Fibroblast of skin of left biceps (primary cell): ENCODE data around the gene IFNA8.
"Not testable (repeated sequence)": the region's sequence is repeated elsewhere in the genome, so short reads cannot be mapped to it uniquely, and the experiment has no call there.

Source experiments
- DNase-seq, 2 experiments: peaks; one replicate each; pipeline ENCODE4 v3.0.0-alpha.2; 2013; ENCODE audit warnings: low read depth in 2 of 2

IFNA8 gene

GRCh38 chr9:21408817-21409216 is at the start of gene IFNA8:
Gene IFNA8 (plus strand): TSS chr9:21409117. CDS start chr9:21409177, 60 bp downstream.
- DNase-seq = no peak

- no peak for DNase-seq
Observed at GRCh38 chr9:21362287-21362686, 46.6 kb upstream of the IFNA8 start.

- not testable (repeated sequence) for DNase-seq
Observed at GRCh38 chr9:21367169-21367568, 41.7 kb upstream of the IFNA8 start.

- DNase-seq = no peak
Observed at GRCh38 chr9:21367957-21368356, 41.0 kb upstream of the IFNA8 start, which contains the start of gene IFNA13. Gene IFNA13 (minus strand): TSS chr9:21368057. CDS start chr9:21368010, 47 bp downstream.

- DNase-seq = not testable (repeated sequence)
Observed at GRCh38 chr9:21371467-21371866, 37.5 kb upstream of the IFNA8 start.

GRCh38 chr9:21381448-21382339 is 27.2 kb upstream of the IFNA8 start:
- no peak for DNase-seq

GRCh38 chr9:21383627-21384026 is 25.3 kb upstream of the IFNA8 start:
- DNase-seq = no peak

- no peak for DNase-seq
Observed at GRCh38 chr9:21385131-21385670, 23.7 kb upstream of the IFNA8 start, which contains the start of gene IFNA2. Gene IFNA2 (minus strand): TSS chr9:21385398. CDS start chr9:21385329, 69 bp downstream.

- no peak for DNase-seq
Observed at GRCh38 chr9:21392270-21392669, 16.6 kb upstream of the IFNA8 start.

- DNase-seq = no peak
Observed at GRCh38 chr9:21395778-21396717, 12.9 kb upstream of the IFNA8 start.

GRCh38 chr9:21398955-21399489 is 9.9 kb upstream of the IFNA8 start:
- no peak for DNase-seq

GRCh38 chr9:21399956-21400355 is 9.0 kb upstream of the IFNA8 start:
- no peak for DNase-seq

- no peak for DNase-seq
Observed at GRCh38 chr9:21402386-21403251, 6.3 kb upstream of the IFNA8 start.

- DNase-seq = no peak
Observed at GRCh38 chr9:21404146-21404545, 4.8 kb upstream of the IFNA8 start.

GRCh38 chr9:21412107-21412506 is 3.2 kb downstream of the IFNA8 start:
- DNase-seq = no peak

- DNase-seq = no peak
Observed at GRCh38 chr9:21413151-21413550, 4.2 kb downstream of the IFNA8 start.

- DNase-seq = no peak
Observed at GRCh38 chr9:21413624-21414023, 4.7 kb downstream of the IFNA8 start.

GRCh38 chr9:21414220-21414940 is 5.5 kb downstream of the IFNA8 start:
- no peak for DNase-seq

- DNase-seq = no peak
Observed at GRCh38 chr9:21415493-21416267, 6.8 kb downstream of the IFNA8 start.
